K562 (cell line): Measurements from ENCODE around the gene WDR64. TPM values are rescaled to one million over a fixed set of nuclear protein-coding genes. Genes with fewer than 3 reads are reported as not detected.

Experiments
- ATAC-seq: fragments of 200-7000 bp; cut with Tn5 transposase; 3 replicates; pipeline ENCODE4 v1.9.1; 2020; ENCODE audit warnings: moderate library complexity
- BruUV-seq: library from RNA; stranded (reverse); fragments of 400-500 nt; replicated peaks from 2 replicates; lab custom pipeline; 2021; lab: Mats Ljungman, UMichigan
- CTCF ChIA-PET: fragments of 300-600 bp; formaldehyde crosslinking; extraction: SDS; loops from one replicate; lab custom pipeline; 2021; ENCODE audit warnings: low intra/inter-chr PET ratio; lab: Yijun Ruan, JAX
- POLR2A ChIA-PET: fragments of 300-600, 350-650 bp; sonication (Branson Sonifier 250); formaldehyde crosslinking; extraction: SDS; loops from one replicate; lab custom pipeline; 2021; ENCODE audit warnings: antibody characterized with exemption, inconsistent platforms; lab: Yijun Ruan, JAX
- DNase-seq, 4 experiments: peaks; one replicate each; pipeline versions ENCODE4 v3.0.0 to v3.0.0-alpha.2; 2011 to 2018; ENCODE audit warnings: low spot score in 3 of 4, mixed read lengths in 3 of 4; ENCODE audit errors: extremely low read depth in 1 of 4
- FAIRE-seq: peaks from 2 replicates; lab custom pipeline; 2011; peaks lifted over from hg19 to GRCh38; lab: Jason Lieb, UNC
- H2AFZ ChIP-seq: 2 replicates; pipeline ENCODE4 v1.6.0; 2011; ENCODE audit warnings: low read depth, low read length, control low read depth, inconsistent platforms
- H3K27ac ChIP-seq: fragments of 200-600 bp; 3 replicates; pipeline ENCODE4 v1.8.0; 2011; ENCODE audit warnings: low read depth, mild to moderate bottlenecking, control low read depth, inconsistent platforms, low read length, moderate library complexity, mixed read lengths; ENCODE audit errors: extremely low read depth
- H3K27me3 ChIP-seq, 2 experiments: fragments of 300-600 bp in 1 of 2; 2 replicates in 1 of 2; 3 replicates in 1 of 2; pipeline versions ENCODE4 v1.6.0 to v1.8.0; 2011; ENCODE audit warnings: inconsistent platforms in 2 of 2, low read length in 2 of 2, mild to moderate bottlenecking in 1 of 2, mixed read lengths in 1 of 2, moderate library complexity in 1 of 2; ENCODE audit not compliant: control insufficient read depth in 2 of 2, insufficient read depth in 2 of 2
- H3K36me3 ChIP-seq: fragments of 300-600 bp; 3 replicates; pipeline ENCODE4 v1.8.0; 2011; ENCODE audit warnings: mild to moderate bottlenecking, low read length, inconsistent platforms; ENCODE audit not compliant: control insufficient read depth, insufficient read depth
- H3K4me1 ChIP-seq, 2 experiments: fragments of 200-600 bp in 1 of 2; replicated peaks in 1 of 2; 2 replicates in 1 of 2; 3 replicates in 1 of 2; pipeline versions ENCODE4 v1.5.1 to v1.8.0; 2011; ENCODE audit warnings: inconsistent platforms in 2 of 2, low read length in 2 of 2, mild to moderate bottlenecking in 1 of 2, mixed read lengths in 1 of 2, moderate library complexity in 1 of 2; ENCODE audit not compliant: control insufficient read depth in 2 of 2, insufficient read depth in 2 of 2
- H3K4me2 ChIP-seq: 2 replicates; pipeline ENCODE4 v1.6.1; 2011; ENCODE audit warnings: low read length, control low read depth, inconsistent platforms, mixed read lengths; ENCODE audit not compliant: insufficient read depth
- H3K4me3 ChIP-seq: fragments of 200-600 bp; sonication (generic), shearing (Covaris generic); 2 replicates; pipeline ENCODE4 v1.5.1; 2016; ENCODE audit warnings: control low read depth, inconsistent platforms
- H3K79me2 ChIP-seq: fragments of 200-600 bp; 3 replicates; pipeline ENCODE4 v1.8.0; 2011; ENCODE audit warnings: low read length, inconsistent platforms; ENCODE audit not compliant: control insufficient read depth, insufficient read depth
- H3K9ac ChIP-seq, 2 experiments: 2 replicates each; pipeline versions ENCODE4 v1.6.0 to v1.6.1; 2011; ENCODE audit warnings: low read depth in 2 of 2, low read length in 2 of 2, control low read depth in 1 of 2, inconsistent platforms in 1 of 2, mild to moderate bottlenecking in 1 of 2, mixed read lengths in 1 of 2; ENCODE audit not compliant: insufficient read depth in 1 of 2
- H3K9me1 ChIP-seq: one replicate; pipeline ENCODE4 v1.6.0; 2011; ENCODE audit warnings: inconsistent platforms, mild to moderate bottlenecking, low read length, moderate library complexity; ENCODE audit not compliant: control insufficient read depth, insufficient read depth
- H3K9me3 ChIP-seq: replicated peaks from 2 replicates; pipeline ENCODE4 v1.5.1; 2011; ENCODE audit warnings: low read depth, low read length, inconsistent platforms; ENCODE audit not compliant: control insufficient read depth, insufficient read depth
- H4K20me1 ChIP-seq: replicated peaks from 2 replicates; pipeline ENCODE4 v1.6.1; 2011; ENCODE audit warnings: low read length, inconsistent platforms, mixed read lengths; ENCODE audit not compliant: control insufficient read depth, insufficient read depth
- DACH1 ChIP-seq: fragments of 450-650 bp; IDR thresholded peaks from 2 replicates; pipeline ENCODE4 v1.6.1; 2018; ENCODE audit not compliant: partially characterized antibody
- MEF2A ChIP-seq: IDR thresholded peaks from 2 replicates; pipeline ENCODE4 v1.6.1; 2011; ENCODE audit warnings: low read depth, mild to moderate bottlenecking, low read length, moderate library complexity; ENCODE audit not compliant: control insufficient read depth
- NR2F6 ChIP-seq: fragments of 450-650 bp; formaldehyde crosslinking; IDR thresholded peaks from 2 replicates; pipeline ENCODE4 v1.4.0; 2020; ENCODE audit warnings: mild to moderate bottlenecking
- WGBS: fragments of 100-300 bp; shearing (Covaris generic); methylation state at CpG from one replicate; pipeline ENCODE4 v1.1.6; 2016; ENCODE audit warnings: low coverage, mixed read lengths; ENCODE audit not compliant: insufficient coverage; ENCODE audit errors: missing lambda C conversion rate; 5-methylcytosine and 5-hydroxymethylcytosine counted together
- in situ Hi-C: fragments of 300-500 bp; cut with MboI; formaldehyde crosslinking; loops from 4 replicates; pipeline ENCODE4 v1.15.0; 2018; ENCODE audit warnings: inconsistent platforms, mixed read lengths
- intact Hi-C: fragments of 100-400 bp; cut with micrococcal nuclease; formaldehyde crosslinking; loops from 2 replicates; pipeline ENCODE4 v1.14.2; 2022
- polyA plus RNA-seq, 8 experiments: library from polyadenylated mRNA; depleted of rRNA in 4 of 8; stranded (reverse) in 5 of 8; unstranded in 3 of 8; fragments of >200 nt; fragmentation: Nextera tagmentation in 2 of 8; fragmentation: Illumina TruSeq in 1 of 8; extraction: Ambion mirVana in 2 of 8; extraction: Trizol in 1 of 8; gene quantifications; 2 replicates each; pipeline versions ENCODE4 v1.2.1 to v1.2.3, GENCODE V29; 2011 to 2014; ENCODE audit warnings: inconsistent platforms in 1 of 8, missing spikeins in 1 of 8
- total RNA-seq, 7 experiments: library from RNA; depleted of rRNA in 6 of 7; stranded (reverse); fragments of >200 nt in 6 of 7; fragmentation: Illumina TruSeq in 2 of 7; extraction: Trizol in 2 of 7; gene quantifications; 2 replicates each; pipeline versions ENCODE4 v1.2.1 to v1.2.3, GENCODE V29; 2011 to 2021; ENCODE audit warnings: low replicate concordance in 1 of 7
- TF ChIP-seq, protein P1 (sequence below): fragments of 250-450 bp; sonication (Bioruptor Pico); IDR thresholded peaks from 2 replicates; pipeline ENCODE4 v1.4.0; 2020

WDR64 gene
- total and polyA plus RNA-seq, 9 of the 15 experiments (the other 6 are each of a cell fraction or from before 2014, with no cell fraction given): 0.06 to 0.29 (median 0.19) TPM; not detected in 5

DNA sequence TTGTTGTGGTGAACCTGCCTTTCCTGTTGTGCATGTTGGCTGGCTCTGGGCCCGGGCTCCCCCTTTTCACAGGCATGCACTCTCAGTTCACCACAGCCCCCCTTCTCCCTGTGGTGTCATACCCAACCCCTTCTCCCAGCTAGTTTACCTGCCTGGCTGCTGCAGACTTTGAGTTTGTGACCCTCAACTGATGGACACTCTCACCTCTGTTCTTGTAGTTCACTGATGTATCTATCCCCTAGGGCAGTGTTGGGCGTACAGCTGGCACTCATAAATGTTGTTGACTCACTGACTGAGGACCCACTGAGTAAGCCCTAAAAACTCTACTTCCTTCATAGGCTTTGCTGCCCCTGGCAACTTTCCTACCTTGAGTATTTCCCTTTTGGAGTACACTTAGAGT is 54.9 kb downstream of the WDR64 start:
- H3K4me3 ChIP-seq: no peak overlapping the region
- peaks cover 2 to 3% of the 10 kb centered on the region in 2 experiments; a peak in 3 of 5 replicates for H3K4me1 ChIP-seq
- no peaks in the 10 kb centered on the region; a peak in 1 of 5 replicates for H3K27me3 ChIP-seq
- in situ Hi-C loops (no loop called here), intact Hi-C loops (no loop called here)
- no TSS peak for BruUV-seq
- no peaks in the 10 kb centered on the region for H3K36me3 ChIP-seq
- no peak overlapping the region for H3K27ac ChIP-seq
- peak overlapping the region; percentile 40; the same call in 1 of the 2 replicates for H2AFZ ChIP-seq
- WGBS: 89% methylated on average over 2 of the region's 2 CpGs
- no peak for TF ChIP-seq DACH1
- no peak for TF ChIP-seq NR2F6 (CRISPR knock-in tag)
- TF ChIP-seq, protein P1, sequence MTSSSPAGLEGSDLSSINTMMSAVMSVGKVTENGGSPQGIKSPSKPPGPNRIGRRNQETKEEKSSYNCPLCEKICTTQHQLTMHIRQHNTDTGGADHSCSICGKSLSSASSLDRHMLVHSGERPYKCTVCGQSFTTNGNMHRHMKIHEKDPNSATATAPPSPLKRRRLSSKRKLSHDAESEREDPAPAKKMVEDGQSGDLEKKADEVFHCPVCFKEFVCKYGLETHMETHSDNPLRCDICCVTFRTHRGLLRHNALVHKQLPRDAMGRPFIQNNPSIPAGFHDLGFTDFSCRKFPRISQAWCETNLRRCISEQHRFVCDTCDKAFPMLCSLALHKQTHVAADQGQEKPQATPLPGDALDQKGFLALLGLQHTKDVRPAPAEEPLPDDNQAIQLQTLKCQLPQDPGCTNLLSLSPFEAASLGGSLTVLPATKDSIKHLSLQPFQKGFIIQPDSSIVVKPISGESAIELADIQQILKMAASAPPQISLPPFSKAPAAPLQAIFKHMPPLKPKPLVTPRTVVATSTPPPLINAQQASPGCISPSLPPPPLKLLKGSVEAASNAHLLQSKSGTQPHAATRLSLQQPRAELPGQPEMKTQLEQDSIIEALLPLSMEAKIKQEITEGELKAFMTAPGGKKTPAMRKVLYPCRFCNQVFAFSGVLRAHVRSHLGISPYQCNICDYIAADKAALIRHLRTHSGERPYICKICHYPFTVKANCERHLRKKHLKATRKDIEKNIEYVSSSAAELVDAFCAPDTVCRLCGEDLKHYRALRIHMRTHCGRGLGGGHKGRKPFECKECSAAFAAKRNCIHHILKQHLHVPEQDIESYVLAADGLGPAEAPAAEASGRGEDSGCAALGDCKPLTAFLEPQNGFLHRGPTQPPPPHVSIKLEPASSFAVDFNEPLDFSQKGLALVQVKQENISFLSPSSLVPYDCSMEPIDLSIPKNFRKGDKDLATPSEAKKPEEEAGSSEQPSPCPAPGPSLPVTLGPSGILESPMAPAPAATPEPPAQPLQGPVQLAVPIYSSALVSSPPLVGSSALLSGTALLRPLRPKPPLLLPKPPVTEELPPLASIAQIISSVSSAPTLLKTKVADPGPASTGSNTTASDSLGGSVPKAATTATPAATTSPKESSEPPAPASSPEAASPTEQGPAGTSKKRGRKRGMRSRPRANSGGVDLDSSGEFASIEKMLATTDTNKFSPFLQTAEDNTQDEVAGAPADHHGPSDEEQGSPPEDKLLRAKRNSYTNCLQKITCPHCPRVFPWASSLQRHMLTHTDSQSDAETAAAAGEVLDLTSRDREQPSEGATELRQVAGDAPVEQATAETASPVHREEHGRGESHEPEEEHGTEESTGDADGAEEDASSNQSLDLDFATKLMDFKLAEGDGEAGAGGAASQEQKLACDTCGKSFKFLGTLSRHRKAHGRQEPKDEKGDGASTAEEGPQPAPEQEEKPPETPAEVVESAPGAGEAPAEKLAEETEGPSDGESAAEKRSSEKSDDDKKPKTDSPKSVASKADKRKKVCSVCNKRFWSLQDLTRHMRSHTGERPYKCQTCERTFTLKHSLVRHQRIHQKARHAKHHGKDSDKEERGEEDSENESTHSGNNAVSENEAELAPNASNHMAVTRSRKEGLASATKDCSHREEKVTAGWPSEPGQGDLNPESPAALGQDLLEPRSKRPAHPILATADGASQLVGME (CRISPR knock-in tag): no peak
- no peak for TF ChIP-seq MEF2A
- no peak overlapping the region for H3K4me2 ChIP-seq
- H3K79me2 ChIP-seq: no peaks in the 10 kb centered on the region
- no peaks in the 10 kb centered on the region for H3K9me1 ChIP-seq
- H3K9ac ChIP-seq: no peak overlapping the region
- peaks cover 6% of the 10 kb centered on the region for H3K9me3 ChIP-seq
- H4K20me1 ChIP-seq: no peaks in the 10 kb centered on the region
- FAIRE-seq: no peak
- no peak for ATAC-seq
- POLR2A ChIA-PET: interaction anchor here (0.9 to 1.6 kb wide), 4 partner anchors 10 to 81 kb away, joined by 3 read pairs; no protein-coding TSS in a partner anchor
- DNase-seq: no peak
- CTCF ChIA-PET: no interaction called here
